Thyroid gland (tissue), 4 donors: ENCODE data around the gene HPCAL1. TPM values are rescaled to one million over a fixed set of nuclear protein-coding genes. Genes with fewer than 3 reads are reported as not detected.
"Not testable (repeated sequence)": the region's sequence is repeated elsewhere in the genome, so short reads cannot be mapped to it uniquely, and the experiment has no call there.

Source experiments
- DNase-seq, 2 donors: peaks; one replicate each; pipeline ENCODE4 v3.0.0-alpha.2; 2019
- H3K27ac ChIP-seq, 3 donors: fragments of 200-600 bp; sonication (generic); 1 replicate in 2 of 3; 2 replicates in 1 of 3; pipeline ENCODE4 v1.5.1; 2016 to 2019; ENCODE audit warnings: mild to moderate bottlenecking in 1 of 3, moderate library complexity in 1 of 3
- H3K27me3 ChIP-seq: fragments of 200-600 bp; sonication (generic); one replicate; pipeline ENCODE4 v1.5.1; 2019
- H3K36me3 ChIP-seq, 2 donors: fragments of 200-600 bp; sonication (generic); one replicate each; pipeline ENCODE4 v1.5.1; 2016 to 2019
- H3K4me1 ChIP-seq, 2 donors: fragments of 200-600 bp; sonication (generic); one replicate each; pipeline ENCODE4 v1.5.1; 2017 to 2019
- H3K4me3 ChIP-seq, 3 donors: fragments of 200-600 bp; sonication (generic); replicated peaks in 1 of 3; 1 replicate in 2 of 3; 2 replicates in 1 of 3; pipeline ENCODE4 v1.5.1; 2016; ENCODE audit warnings: mild to moderate bottlenecking in 1 of 3
- H3K9me3 ChIP-seq: fragments of 200-600 bp; sonication (generic); one replicate; pipeline ENCODE4 v1.5.1; 2017
- CTCF ChIP-seq, 6 experiments: fragments of 200-600 bp in 3 of 6; fragments of 450-650 bp in 3 of 6; sonication (generic) in 3 of 6; IDR thresholded peaks; one replicate each; pipeline ENCODE4 v1.5.1; 2016 to 2019; ENCODE audit warnings: antibody characterized with exemption in 6 of 6, mild to moderate bottlenecking in 2 of 6, inconsistent platforms in 1 of 6, moderate library complexity in 1 of 6
- POLR2A ChIP-seq, 2 donors: fragments of 450-650 bp; IDR thresholded peaks; one replicate each; pipeline ENCODE4 v1.6.1; 2017; ENCODE audit warnings: antibody characterized with exemption in 2 of 2, mild to moderate bottlenecking in 2 of 2, moderate library complexity in 1 of 2
- WGBS, 2 donors: methylation state at CpG; one replicate each; pipeline ENCODE4 v1.1.5; 2017; 5-methylcytosine and 5-hydroxymethylcytosine counted together
- intact Hi-C: fragments of 100-400 bp; cut with DNase I; formaldehyde crosslinking; loops from one replicate; pipeline ENCODE4 v1.15.1; 2023
- total RNA-seq, 4 donors: library from RNA; depleted of rRNA; stranded (reverse); fragments of >200 nt; gene quantifications; one replicate each; pipeline ENCODE4 v1.2.3, GENCODE V29; 2016

The HPCAL1 gene
- total RNA-seq, 4 donors from 2014 or later = 39.9 to 84.2 (median 64.8) TPM

- 91 to 97% methylated on average over 4 of the region's 4 CpGs for WGBS, 2 donors
- TF ChIP-seq CTCF (IDR thresholded peaks at IDR 0.05) = no peak
- no peak for TF ChIP-seq POLR2A (IDR thresholded peaks at IDR 0.05)
- intact Hi-C loops = no loop called here
- no peaks in the 10 kb centered on the region for H3K9me3 ChIP-seq
- DNase-seq = no peak
- no peaks in the 10 kb centered on the region for H3K27me3 ChIP-seq
- peaks cover 4 to 5% of the 10 kb centered on the region in 2 donors for H3K4me1 ChIP-seq
- H3K4me3 ChIP-seq = no peak overlapping the region
- no peak overlapping the region for H3K27ac ChIP-seq
- no peaks in the 10 kb centered on the region for H3K36me3 ChIP-seq
Observed at GRCh38 chr2:10292033-10292432, 10.7 kb upstream of the HPCAL1 start.

- H3K4me3 ChIP-seq = no peak overlapping the region
- TF ChIP-seq CTCF (IDR thresholded peaks at IDR 0.05) (no peak), POLR2A (IDR thresholded peaks at IDR 0.05) (no peak)
- H3K27me3 ChIP-seq = no peaks in the 10 kb centered on the region
- H3K27ac ChIP-seq = no peak overlapping the region
- H3K4me1 ChIP-seq = no peaks in the 10 kb centered on the region
- intact Hi-C loops = no loop called here
- no peaks in the 10 kb centered on the region for H3K9me3 ChIP-seq
- no peak for DNase-seq
- H3K36me3 ChIP-seq = no peaks in the 10 kb centered on the region
Observed at GRCh38 chr2:10293603-10294002, 9.1 kb upstream of the HPCAL1 start.

GRCh38 chr2:10294077-10294476 is 8.6 kb upstream of the HPCAL1 start:
- no peak for TF ChIP-seq CTCF (IDR thresholded peaks at IDR 0.05)
- intact Hi-C loops = no loop called here
- Histone ChIP-seq H3K4me3 (no peak overlapping the region), H3K9me3 (no peaks in the 10 kb centered on the region), H3K36me3 (no peaks in the 10 kb centered on the region), H3K27ac (no peak overlapping the region), H3K27me3 (no peaks in the 10 kb centered on the region), H3K4me1 (no peaks in the 10 kb centered on the region)
- 94 to 95% methylated on average over 1 of the region's 1 CpG for WGBS, 2 donors
- DNase-seq = no peak

- 86 to 95% methylated on average over 3 to 4 of the region's 4 CpGs for WGBS, 2 donors
- DNase-seq, H3K36me3 ChIP-seq, intact Hi-C loops, H3K27me3 ChIP-seq, H3K4me1 ChIP-seq, H3K4me3 ChIP-seq, H3K27ac ChIP-seq, H3K9me3 ChIP-seq: not testable (repeated sequence)
Observed at GRCh38 chr2:10295649-10296048, 7.1 kb upstream of the HPCAL1 start.

GRCh38 chr2:10296142-10296541 is 6.6 kb upstream of the HPCAL1 start:
- no peak overlapping the region for H3K27ac ChIP-seq
- 90 to 96% methylated on average over 8 of the region's 8 CpGs for WGBS, 2 donors
- H3K27me3 ChIP-seq = no peaks in the 10 kb centered on the region
- no peaks in the 10 kb centered on the region for H3K36me3 ChIP-seq
- H3K4me1 ChIP-seq = no peaks in the 10 kb centered on the region
- no peak for DNase-seq
- TF ChIP-seq CTCF (IDR thresholded peaks at IDR 0.05) (no peak), POLR2A (IDR thresholded peaks at IDR 0.05) (no peak)
- H3K9me3 ChIP-seq = no peaks in the 10 kb centered on the region
- H3K4me3 ChIP-seq = no peak overlapping the region
- intact Hi-C loops = no loop called here

- TF ChIP-seq CTCF (IDR thresholded peaks at IDR 0.05) (no peak), POLR2A (IDR thresholded peaks at IDR 0.05) (no peak)
- Histone ChIP-seq H3K27me3 (no peaks in the 10 kb centered on the region), H3K4me3 (no peak overlapping the region), H3K9me3 (no peaks in the 10 kb centered on the region), H3K27ac (peak overlapping the region in 1 of 3 donors; percentile 13), H3K36me3 (no peaks in the 10 kb centered on the region), H3K4me1 (peaks cover 6% of the 10 kb centered on the region in 2 donors)
- no peak for DNase-seq
- intact Hi-C loops = no loop called here
- 77 to 84% methylated on average over 16 of the region's 16 CpGs for WGBS, 2 donors
Observed at GRCh38 chr2:10297191-10297830, 5.4 kb upstream of the HPCAL1 start.
